Caki2 (cell line): ENCODE data around the gene SEC63. TPM values are rescaled to one million over a fixed set of nuclear protein-coding genes. Genes with fewer than 3 reads are reported as not detected.
"Not testable (repeated sequence)": the region's sequence is repeated elsewhere in the genome, so short reads cannot be mapped to it uniquely, and the experiment has no call there.

Experiments
- DNase-seq: peaks from one replicate; pipeline ENCODE4 v3.0.0-alpha.2; 2015; ENCODE audit warnings: low read depth
- in situ Hi-C: cut with HindIII; loops from 2 replicates; pipeline ENCODE4 v1.10.0; 2016; ENCODE audit warnings: low sequenced_read_pairs, low pct_unique_long_range_greater_than_20kb, mixed read lengths
- total RNA-seq: library from RNA; depleted of rRNA; stranded (reverse); fragments of >200 nt; shearing (Covaris generic); gene quantifications from 2 replicates; pipeline ENCODE4 v1.2.3, GENCODE V29; 2014; ENCODE audit warnings: low replicate concordance

SEC63 gene
- total RNA-seq, 1 experiment from 2014 or later, result 6.6 TPM

GRCh38 chr6:107871512-107871911 is 86.5 kb downstream of the SEC63 start:
- DNase-seq, in situ Hi-C loops: not testable (repeated sequence)

GRCh38 chr6:107871016-107871415 is 87.0 kb downstream of the SEC63 start:
- in situ Hi-C loops, result no loop called here
- no peak for DNase-seq

GRCh38 chr6:107870381-107870780 is 87.6 kb downstream of the SEC63 start:
- in situ Hi-C loops, result no loop called here
- DNase-seq, result no peak

- no peak for DNase-seq
Measured at GRCh38 chr6:107869871-107870270, 88.1 kb downstream of the SEC63 start.

GRCh38 chr6:107868867-107869611 is 89.0 kb downstream of the SEC63 start:
- in situ Hi-C loops, result no loop called here
- DNase-seq, result no peak

More at GRCh38 chr6:107869871-107870270, 88.1 kb downstream of the SEC63 start:
- in situ Hi-C loops, result no loop called here

GRCh38 chr6:107867302-107867615 is 90.7 kb downstream of the SEC63 start:
- in situ Hi-C loops, result no loop called here

GRCh38 chr6:107866606-107867301 is 91.3 kb downstream of the SEC63 start:
- in situ Hi-C loops, result no loop called here
- peak; percentile 18 for DNase-seq

More at GRCh38 chr6:107867302-107867615, 90.7 kb downstream of the SEC63 start:
- peak; percentile 10 for DNase-seq

- in situ Hi-C loops, result no loop called here
- no peak for DNase-seq
Measured at GRCh38 chr6:107864226-107865127, 93.5 kb downstream of the SEC63 start.

GRCh38 chr6:107862383-107862782 is 95.6 kb downstream of the SEC63 start:
- in situ Hi-C loops, result no loop called here
- DNase-seq, result peak; percentile 32

GRCh38 chr6:107860963-107861362 is 97.0 kb downstream of the SEC63 start:
- in situ Hi-C loops, DNase-seq: not testable (repeated sequence)

- DNase-seq, in situ Hi-C loops: not testable (repeated sequence)
Measured at GRCh38 chr6:107860144-107860543, 97.9 kb downstream of the SEC63 start.

GRCh38 chr6:107853230-107853629 is 104.8 kb downstream of the SEC63 start:
- DNase-seq, result no peak
- in situ Hi-C loops, result no loop called here

GRCh38 chr6:107849325-107849724 is 108.7 kb downstream of the SEC63 start:
- DNase-seq, result no peak
- in situ Hi-C loops, result no loop called here

GRCh38 chr6:107847844-107848802 is 109.9 kb downstream of the SEC63 start:
- in situ Hi-C loops, result no loop called here
- DNase-seq, result peak; percentile 78

- in situ Hi-C loops, result no loop called here
- DNase-seq, result no peak
Measured at GRCh38 chr6:107846262-107846795, 111.7 kb downstream of the SEC63 start.

- in situ Hi-C loops, result no loop called here
- DNase-seq, result no peak
Measured at GRCh38 chr6:107845777-107846176, 112.2 kb downstream of the SEC63 start.

GRCh38 chr6:107843400-107843799 is 114.6 kb downstream of the SEC63 start:
- in situ Hi-C loops, result no loop called here
- DNase-seq, result no peak
